ENCODE results near the gene RMND1.
"Not testable (repeated sequence)": the region's sequence is repeated elsewhere in the genome, so short reads cannot be mapped to it uniquely, and the experiment has no call there.

The RMND1 gene, protein sequence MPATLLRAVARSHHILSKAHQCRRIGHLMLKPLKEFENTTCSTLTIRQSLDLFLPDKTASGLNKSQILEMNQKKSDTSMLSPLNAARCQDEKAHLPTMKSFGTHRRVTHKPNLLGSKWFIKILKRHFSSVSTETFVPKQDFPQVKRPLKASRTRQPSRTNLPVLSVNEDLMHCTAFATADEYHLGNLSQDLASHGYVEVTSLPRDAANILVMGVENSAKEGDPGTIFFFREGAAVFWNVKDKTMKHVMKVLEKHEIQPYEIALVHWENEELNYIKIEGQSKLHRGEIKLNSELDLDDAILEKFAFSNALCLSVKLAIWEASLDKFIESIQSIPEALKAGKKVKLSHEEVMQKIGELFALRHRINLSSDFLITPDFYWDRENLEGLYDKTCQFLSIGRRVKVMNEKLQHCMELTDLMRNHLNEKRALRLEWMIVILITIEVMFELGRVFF

DNA sequence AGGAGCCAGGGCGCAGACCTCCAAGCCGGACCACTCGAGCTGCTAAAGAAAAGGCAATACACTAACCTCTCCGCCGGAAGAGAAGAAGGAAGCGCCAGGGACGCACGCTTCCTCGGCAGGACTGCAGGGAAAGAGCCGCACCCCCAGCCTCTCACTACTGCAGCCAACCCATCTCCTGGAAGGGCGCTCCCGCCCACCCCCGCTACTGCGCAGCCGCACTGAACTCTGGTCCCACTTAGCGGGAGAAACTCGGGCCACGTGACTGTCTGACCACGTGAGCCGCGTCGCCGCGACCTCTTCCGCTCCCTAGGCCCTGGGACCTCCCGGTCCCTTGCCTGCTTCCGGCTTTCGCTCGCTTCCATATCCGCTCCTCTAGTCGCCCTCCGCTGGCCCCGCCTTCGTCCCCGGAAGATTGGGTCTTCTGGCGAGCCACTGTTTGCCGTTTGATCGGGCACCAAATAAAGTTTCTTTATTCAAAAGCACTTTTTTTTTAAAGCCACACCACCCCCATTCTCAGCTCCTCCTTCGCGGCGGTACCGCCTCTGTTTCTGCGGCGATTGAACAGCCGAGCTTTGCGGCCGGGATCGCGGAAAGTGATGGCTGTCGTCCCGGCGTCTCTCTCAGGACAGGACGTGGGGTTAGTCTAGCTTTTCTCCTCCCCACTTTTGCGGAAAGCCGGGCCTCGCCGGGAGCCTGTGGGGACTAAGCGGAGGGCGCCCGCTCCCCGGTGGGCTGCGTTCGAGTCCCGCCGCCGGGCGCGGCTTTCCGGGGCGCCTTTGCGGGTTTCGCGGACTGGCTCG, at the start of gene RMND1:
RMND1 (minus strand) TSS at position 177 of the 800 bp plus-strand sequence. CDS start 6,315 bp downstream, outside the sequence.
- DNase-seq (ENCODE audit: low spot score): peak; percentile 98

DNA sequence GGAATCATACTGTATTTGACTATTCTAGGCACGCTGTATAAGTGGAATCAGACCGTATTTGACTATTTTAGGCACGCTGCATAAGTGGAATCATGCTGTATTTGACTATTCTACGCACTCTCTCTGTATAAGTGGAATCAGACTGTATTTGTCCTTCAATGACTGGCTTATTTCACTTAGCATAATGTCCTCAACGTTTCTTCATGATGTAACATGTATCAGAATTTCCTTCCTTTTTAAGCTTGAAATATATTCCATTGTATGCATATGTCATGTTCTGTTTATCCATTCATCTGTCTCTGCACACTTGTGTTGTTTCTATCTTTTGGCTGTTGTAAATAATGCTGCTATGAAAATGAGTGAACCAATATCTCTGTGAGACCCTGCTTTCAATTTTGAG, 47.6 kb upstream of the RMND1 start:
- DNase-seq (ENCODE audit: low spot score): no peak

DNA sequence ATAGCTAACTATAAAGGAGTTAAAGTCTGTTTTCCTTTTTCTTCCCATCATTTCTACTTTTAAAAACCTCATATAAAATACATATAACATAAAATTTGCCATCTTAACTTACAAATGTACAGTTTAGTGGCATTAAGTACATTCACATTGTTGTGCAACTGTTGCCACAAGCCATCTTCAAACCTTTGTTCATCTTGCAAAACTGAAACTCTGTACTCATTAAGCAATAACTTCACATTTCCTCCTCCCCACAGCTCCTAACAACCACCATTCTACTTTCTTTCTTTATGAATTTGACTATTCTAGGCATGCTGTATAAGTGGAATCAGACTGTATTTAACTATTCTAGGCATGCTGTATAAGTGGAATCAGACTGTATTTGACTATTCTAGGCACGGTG, 46.4 kb upstream of the RMND1 start:
- no peak for DNase-seq (ENCODE audit: low spot score)

DNA sequence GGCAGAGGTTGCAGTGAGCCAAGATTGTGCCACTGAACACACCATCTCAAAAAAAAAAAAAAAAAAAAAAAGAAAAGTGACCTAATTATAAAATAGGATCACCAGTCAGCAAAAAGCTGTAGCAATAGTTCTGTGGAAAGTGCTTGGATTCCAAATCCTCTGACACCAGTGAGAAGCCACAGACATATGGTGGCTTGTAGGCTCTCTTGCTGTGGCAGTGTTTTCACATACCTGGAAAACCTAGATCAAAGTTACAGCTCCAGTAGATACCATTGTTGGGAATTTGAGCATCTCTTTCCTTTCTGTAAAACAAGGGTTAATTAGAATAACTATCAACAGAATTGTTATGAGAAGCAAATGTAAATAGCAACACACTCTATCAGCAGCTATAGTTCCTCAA, 46.0 kb upstream of the RMND1 start:
- no peak for DNase-seq (ENCODE audit: low spot score)

DNA sequence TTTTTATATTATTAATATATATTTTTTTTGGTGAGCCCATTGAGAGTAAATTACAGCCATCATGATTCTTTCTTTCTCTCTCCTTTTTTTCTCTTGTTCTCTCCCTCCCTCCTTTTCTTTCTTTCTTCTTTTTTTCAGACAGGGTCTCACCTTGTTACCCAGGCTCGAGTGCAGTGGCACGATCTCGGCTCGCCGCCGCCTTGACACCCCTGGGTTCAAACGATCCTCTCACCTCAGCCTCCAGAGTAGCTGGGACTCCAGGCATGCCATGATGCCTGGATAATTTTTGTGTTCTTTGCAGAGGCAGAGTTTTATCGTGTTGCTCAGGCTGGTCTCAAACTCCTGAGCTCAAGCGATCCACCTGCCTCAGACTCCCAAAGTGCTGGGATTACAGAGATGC, 43.5 kb upstream of the RMND1 start:
- no peak for DNase-seq (ENCODE audit: low spot score)

DNA sequence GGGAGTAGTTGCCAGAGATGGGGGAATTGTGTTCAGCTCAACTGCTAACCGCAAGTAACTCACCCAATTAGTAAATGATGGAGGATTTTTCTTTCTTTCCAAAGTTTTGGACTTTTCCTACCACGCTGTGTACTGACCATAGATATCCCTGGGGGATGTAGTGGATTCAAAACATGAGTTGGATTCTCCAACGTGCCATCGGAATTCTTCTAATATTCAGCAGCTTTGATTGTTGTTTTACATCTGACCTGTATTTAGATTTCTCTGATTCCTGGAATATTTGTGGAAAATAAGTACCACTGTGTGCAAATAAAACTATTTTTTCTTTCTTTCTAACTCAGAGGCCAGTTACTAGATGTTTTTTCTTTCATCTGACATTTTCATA, 43.0 kb upstream of the RMND1 start:
- DNase-seq (ENCODE audit: low spot score): no peak

DNA sequence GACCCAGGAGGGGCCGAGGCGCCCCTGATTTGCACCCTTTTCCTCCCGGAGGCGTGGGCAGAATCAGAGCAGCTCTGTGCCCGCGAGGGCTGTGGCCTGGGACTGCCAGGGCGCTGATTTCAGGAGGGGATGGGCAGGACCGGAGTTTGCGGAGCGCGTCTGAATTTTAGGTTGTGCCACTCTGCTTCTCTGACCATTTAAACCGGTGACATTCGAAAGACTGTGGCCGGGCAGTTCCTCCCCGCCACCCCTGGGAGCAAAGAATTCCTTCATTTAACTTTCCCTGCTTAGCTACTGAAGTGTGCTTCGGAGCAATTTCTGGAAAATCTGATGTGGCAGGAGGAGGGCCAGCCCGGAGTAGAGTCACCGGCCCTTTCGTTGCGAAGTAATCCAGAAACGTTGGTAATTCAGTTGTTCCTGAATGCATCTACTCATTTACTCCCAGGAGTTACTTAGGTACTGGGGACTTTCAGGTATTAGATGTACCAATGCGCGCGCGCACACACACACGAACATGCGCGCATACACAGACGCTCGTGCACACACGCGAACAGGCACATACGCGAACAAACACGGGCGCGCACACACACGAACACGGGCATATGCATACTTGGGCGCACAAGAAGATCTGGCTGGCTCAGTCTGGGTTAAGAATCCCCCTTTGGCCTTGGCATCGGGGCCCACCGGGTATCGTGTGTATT, 42.5 kb upstream of the RMND1 start:
- DNase-seq (ENCODE audit: low spot score): no peak

DNA sequence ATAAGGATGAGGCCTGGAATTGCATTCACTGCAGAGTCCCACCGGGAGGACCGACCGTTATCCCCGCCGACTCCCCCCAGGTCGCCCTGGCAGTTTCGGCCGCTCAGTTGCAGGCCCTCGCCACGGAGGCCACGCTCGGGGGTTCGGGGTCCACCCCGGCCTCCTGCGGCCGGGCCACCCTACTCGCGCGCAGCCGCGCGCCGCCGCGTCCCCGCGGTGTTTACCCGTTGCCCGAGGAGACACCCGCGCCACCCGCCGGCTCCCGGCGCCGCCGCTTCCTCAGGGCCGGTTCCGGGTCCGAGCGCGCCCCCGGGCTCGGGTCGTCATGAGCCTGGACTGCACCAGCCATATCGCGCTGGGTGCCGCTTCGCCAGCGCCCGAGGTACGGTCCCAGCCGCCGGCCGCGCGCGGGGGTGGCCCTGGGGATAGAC, 41.9 kb upstream of the RMND1 start, which contains the start of gene CCDC170:
CCDC170 (plus strand) TSS at position 214 of the 431 bp plus-strand sequence; CDS start at position 326, 112 bp downstream.
- DNase-seq (ENCODE audit: low spot score): no peak

DNA sequence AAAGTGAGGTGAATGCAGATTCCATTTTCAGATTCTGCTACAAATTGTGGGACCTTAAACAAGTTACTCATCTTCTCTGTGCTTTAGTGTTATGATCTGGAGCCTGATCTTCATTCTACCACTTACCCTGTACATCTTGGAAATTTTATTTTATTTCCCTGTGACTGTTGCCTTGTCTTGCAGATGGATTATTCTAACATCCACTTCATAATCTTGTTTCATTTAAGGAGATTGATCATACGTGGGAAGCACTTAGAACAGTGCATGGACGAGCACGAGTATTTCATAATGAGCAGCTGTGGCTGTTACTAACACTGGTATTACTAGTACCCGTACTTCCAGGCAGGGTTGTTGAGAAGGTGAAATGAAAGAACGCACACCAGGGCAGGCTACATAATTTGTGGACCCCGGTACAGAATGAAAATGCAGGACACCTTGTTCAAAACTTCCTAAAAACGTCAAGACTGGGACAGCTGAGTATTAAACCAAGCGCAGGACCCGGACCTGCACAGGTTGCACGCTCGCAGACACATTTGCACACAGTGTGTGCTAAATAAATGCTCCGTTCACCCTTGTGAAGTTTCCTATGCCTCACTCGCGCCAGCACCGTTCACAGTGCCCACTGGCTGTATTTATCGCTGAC, 41.4 kb upstream of the RMND1 start:
- no peak for DNase-seq (ENCODE audit: low spot score)

DNA sequence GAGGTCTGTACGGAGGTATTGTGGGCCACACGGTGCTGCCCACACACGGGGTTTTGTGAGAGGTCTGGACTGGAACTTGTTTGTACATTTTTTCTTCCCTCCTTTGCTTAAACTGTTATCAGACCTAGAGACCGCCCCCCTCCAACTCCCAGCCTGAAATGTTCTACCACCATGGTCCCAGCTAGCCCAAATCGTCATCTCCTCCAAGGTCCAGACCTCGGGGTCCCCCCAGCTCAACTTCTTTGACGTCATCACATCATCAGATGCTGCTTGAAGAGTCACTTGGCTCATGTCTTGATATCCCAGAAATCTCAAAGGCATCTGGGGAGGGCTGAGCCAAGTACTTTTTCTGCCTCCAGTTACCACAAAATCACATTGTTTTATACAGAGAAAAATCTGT, 39.1 kb upstream of the RMND1 start:
- DNase-seq (ENCODE audit: low spot score): no peak

DNA sequence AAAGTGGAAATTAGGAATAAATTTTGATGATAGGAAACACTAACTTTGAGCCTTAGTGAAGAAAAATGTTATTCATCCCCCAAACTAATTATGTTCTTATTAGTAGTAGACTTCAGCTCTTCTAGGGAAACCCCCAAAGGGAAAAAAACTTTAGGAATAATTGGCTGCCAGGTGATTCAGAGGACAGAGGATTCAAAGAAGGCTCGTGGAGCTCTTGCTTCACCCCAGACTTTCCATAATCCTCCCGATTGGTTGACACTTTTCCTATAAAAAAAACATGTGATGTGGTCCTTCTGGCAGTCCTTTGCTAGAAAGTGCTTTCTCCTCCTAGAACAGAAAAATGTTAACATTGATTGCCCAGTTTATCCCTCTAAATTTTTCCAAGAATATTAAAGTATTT, 36.3 kb upstream of the RMND1 start:
- no peak for DNase-seq (ENCODE audit: low spot score)

DNA sequence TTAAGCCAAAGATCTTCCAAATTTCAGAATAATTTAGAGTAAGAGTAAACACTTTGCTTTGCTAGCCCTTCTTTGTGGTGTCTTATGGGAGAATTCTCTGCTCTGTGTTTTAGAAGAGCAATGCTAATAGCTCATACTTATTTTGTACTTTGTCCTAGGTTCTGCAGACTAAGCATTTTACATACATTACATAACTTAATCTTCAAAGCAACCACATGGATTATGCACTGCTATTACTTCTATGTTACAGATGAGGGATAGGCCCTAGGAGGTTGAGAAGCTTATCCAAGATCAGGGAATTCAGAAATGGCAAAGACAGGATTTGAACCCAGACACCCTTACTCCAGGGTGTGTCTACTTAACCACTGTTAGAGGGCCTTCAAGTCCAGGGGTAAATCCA, 32.1 kb upstream of the RMND1 start:
- no peak for DNase-seq (ENCODE audit: low spot score)

DNA sequence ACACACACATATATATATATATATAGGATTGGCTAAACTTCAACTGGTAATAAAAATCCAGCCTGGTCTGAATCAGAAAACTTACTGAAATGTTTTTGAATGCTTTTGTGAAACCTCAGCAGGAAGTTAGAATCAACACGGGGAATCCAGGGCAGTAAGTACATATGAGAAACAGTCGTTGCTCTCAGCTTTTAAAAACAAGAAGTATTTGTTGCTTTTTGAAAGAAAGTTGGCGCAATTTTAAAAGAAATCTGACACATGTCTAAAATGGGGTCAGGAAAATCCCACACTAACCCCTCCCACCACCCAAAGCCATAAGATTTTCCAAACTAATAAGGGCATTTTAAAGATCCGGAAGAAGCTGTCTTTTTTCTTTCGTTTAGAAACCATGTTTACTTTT, 30.4 kb upstream of the RMND1 start:
- DNase-seq (ENCODE audit: low spot score): no peak

DNA sequence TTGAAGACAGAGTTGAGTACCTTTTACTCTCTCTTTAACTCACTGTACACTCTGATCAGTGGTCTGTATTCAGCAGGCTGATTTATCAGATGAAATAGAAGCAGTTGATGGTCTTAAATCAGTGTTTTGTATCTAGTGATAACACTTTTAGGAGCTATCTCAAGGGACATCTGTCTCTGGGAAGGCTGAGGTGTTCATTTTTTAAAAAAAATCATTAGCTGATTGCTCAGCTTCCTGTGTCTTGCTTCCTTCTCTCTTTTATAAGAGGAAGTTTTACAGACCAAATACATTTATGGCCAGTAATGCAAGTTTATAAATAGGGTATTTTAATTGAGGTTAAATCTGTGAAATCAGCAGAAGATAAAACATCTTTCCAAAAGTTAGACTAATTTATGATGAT, 29.9 kb upstream of the RMND1 start:
- DNase-seq (ENCODE audit: low spot score): no peak

DNA sequence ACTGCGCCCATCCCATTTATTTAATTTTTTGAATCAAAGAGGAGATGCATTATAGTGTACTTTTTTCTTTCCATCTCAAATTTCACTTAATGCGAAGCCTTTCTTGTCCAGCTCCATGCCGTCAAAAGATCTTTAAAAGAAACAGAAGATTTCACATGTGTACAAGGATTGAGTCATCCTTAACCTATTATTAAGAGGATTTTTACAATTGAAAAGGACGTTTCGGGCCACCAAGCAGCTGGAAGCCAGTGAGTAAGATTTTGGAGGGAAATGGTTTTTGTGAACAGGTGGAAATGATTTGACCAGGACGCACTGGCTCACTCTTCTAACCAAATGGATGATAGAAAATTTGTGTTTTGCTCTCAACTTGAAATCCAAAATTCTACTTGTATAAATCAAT, 26.7 kb upstream of the RMND1 start:
- DNase-seq (ENCODE audit: low spot score): no peak

DNA sequence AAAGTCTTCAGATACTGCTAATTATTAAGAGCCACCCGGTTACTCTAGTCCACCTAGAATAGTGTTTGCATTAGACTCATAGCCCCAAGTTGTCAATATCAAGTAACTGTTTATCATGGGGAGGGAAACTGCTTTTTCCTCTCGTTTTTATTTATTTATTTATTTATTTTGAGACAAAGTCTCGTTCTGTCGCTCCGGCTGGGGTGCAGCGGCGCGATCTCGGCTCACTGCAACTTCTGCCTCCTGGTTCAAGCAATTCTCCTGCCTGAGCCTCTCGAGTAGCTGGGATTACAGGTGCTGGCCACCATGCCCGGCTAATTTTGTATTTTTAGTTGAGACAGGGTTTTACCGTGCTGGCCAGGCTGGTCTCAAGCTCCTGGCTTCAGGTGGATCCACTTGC, 25.8 kb upstream of the RMND1 start:
- no peak for DNase-seq (ENCODE audit: low spot score)

DNA sequence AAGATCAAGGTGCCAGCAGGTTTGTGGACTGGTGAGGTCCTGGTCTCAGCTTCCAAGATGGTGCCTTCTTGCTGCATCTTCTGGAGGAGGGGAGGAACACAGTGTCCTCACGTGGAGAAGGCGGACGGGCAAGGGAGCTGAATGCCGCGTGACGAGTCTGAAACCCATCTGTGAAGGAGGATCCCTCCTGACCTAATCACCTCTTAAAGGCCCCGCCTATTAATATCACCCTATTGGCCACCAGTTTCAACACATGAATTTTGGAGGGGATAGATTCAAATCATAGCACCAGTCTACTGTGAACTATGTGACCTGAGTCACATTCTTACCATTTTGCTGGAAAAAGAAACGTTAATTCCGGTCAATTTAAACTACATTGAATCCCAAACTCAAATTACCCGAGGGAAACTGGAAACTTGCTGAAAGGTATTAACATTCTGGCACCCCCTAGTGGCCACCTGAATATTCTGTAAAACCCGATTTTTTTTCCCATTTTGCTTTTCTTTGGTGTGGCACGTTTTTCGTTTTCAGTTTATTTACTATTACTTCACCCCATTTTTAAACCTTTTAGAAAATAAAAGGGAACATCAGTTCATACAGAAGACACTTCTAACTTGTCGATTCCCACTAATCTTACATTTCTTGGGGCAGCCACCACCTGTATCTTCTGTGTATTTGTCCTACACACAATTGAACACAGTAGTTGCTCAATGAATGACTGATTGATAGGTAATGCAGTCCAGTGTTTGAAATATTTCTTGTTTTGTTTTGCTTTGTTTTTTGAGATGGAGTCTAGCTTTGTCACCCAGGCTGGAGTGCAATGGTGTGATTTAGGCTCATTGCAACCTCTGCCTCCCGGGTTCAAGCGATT, 24.0 kb upstream of the RMND1 start:
- peak; percentile 78 for DNase-seq (ENCODE audit: low spot score)

DNA sequence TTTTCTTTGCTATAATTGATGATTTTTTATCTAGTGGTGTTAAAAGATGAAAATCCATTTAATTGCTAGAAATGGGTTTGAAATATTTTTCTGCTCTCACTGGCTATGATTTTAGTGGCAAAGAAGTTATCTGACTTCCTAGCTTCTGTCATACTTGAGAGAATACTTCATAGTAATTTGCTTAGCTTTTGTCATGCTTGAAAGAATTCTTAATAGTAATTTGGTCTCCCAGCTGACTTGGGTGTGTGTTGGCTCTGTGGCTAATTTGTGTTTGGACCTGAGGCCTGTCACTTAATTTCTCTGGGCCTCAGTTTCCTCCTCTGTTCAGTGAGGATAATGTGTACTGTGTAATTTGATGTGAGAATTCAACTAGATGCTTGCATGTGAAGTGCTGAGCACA, 12.8 kb upstream of the RMND1 start:
- no peak for DNase-seq (ENCODE audit: low spot score)

DNA sequence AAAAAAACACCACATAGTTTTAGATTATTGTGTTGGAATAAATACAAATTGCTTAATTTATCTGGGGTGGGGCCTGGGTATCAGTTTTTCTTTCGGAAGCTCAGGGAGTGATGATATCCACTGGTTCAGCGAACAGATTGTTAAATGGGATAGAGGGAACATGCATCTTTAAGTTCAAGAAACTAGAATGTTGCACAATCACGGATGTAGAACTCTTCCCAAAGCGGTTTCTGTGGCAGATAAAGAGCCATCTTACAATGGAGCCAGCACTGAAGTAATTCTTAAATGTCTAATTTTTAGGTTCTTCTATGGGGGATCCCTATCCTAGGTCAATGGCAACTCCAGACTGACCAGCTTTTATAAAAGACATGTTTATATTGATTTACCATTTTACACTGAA, 9.7 kb upstream of the RMND1 start:
- no peak for DNase-seq (ENCODE audit: low spot score)

DNA sequence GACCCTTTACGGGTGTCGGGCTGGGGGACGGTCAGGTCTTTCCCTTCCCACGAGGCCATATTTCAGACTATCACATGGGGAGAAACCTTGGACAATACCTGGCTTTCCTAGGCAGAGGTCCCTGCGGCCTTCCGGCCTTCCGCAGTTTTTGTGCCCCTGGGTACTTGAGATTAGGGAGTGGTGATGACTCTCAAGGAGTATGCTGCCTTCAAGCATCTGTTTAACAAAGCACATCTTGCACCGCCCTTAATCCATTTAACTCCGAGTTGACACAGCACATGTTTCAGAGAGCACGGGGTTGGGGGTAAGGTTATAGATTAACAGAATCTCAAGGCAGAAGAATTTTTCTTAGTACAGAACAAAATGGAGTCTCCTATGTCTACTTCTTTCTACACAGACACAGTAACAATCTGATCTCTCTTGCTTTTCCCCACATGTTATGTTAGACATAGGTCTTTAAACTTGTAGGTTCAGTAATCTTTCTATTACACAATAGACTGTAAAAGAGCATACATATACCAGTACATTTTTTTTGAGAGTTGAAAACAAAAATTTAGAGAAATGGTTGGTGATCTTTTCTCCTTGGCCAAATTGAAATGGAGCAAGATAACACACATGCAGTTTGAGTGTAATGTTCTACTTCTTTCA, 3.9 kb upstream of the RMND1 start:
- DNase-seq (ENCODE audit: low spot score): not testable (repeated sequence)
